Ovary (tissue), 9 donors: Measurements from ENCODE around the gene NEDD4. TPM values are rescaled to one million over a fixed set of nuclear protein-coding genes. Genes with fewer than 3 reads are reported as not detected.
"Not testable (repeated sequence)": the region's sequence is repeated elsewhere in the genome, so short reads cannot be mapped to it uniquely, and the experiment has no call there.

Experiments
- DNase-seq, 5 donors: peaks; one replicate each; pipeline ENCODE4 v3.0.0-alpha.2; 2019 to 2020
- H3K27ac ChIP-seq, 2 donors: fragments of 200-600 bp; one replicate each; pipeline versions ENCODE4 v1.5.1 to v1.8.0; 2019 to 2022
- H3K27me3 ChIP-seq: fragments of 200-600 bp; one replicate; pipeline ENCODE4 v1.8.0; 2022
- H3K36me3 ChIP-seq: fragments of 200-600 bp; sonication (generic); one replicate; pipeline ENCODE4 v1.5.1; 2019
- H3K4me1 ChIP-seq: one replicate; pipeline ENCODE4 v1.8.1; 2013; ENCODE audit warnings: mild to moderate bottlenecking, moderate library complexity; ENCODE audit not compliant: insufficient read depth
- H3K4me3 ChIP-seq: fragments of 200-600 bp; sonication (generic); one replicate; pipeline ENCODE4 v1.5.1; 2017
- H3K9me3 ChIP-seq, 2 donors: fragments of 200-600 bp in 1 of 2; sonication (generic) in 1 of 2; one replicate each; pipeline versions ENCODE4 v1.5.1 to v1.8.1; 2013 to 2019; ENCODE audit warnings: mild to moderate bottlenecking in 1 of 2, moderate library complexity in 1 of 2
- EP300 ChIP-seq: sonication (generic); formaldehyde crosslinking; IDR thresholded peaks from one replicate; pipeline ENCODE4 v1.6.1; 2017; ENCODE audit warnings: antibody characterized with exemption
- POLR2A ChIP-seq: fragments of 450-650 bp; IDR thresholded peaks from one replicate; pipeline ENCODE4 v1.6.1; 2017; ENCODE audit warnings: antibody characterized with exemption, mild to moderate bottlenecking, moderate library complexity
- WGBS, 3 donors: extraction: QIAGEN DNeasy Blood & Tissue Kit in 1 of 3; methylation state at CpG; one replicate each; pipeline versions ENCODE4 v1.1.5 to v1.1.7; 2013 to 2017; 5-methylcytosine and 5-hydroxymethylcytosine counted together
- intact Hi-C, 4 donors: fragments of 100-400 bp; cut with DNase I; formaldehyde crosslinking; loops; one replicate each; pipeline versions ENCODE4 v1.11.0 to v1.15.1; 2022 to 2023
- polyA plus RNA-seq, 2 donors: library from polyadenylated mRNA; stranded (reverse); fragments of 200-250 nt in 1 of 2; fragments of 350-450 nt in 1 of 2; fragmentation: Illumina TruSeq in 1 of 2; extraction: RNeasy Lipid Tissue Mini Kit (QIAGEN cat#74804) in 1 of 2; gene quantifications; one replicate each; pipeline ENCODE4 v1.2.3, GENCODE V29; 2013 to 2014
- total RNA-seq, 7 donors: library from RNA; depleted of rRNA in 2 of 7; stranded (reverse); fragments of >200 nt in 2 of 7; fragmentation: NEBNext Ultra II Directional in 3 of 7; extraction: Animal tissue kit (Norgen Biotek cat#: 25700) in 3 of 7; gene quantifications; one replicate each; pipeline versions ENCODE4 v1.1.0 to v1.2.4, GENCODE V29; 2016 to 2023
- TF ChIP-seq, protein P1 (sequence below), 3 donors: fragments of 450-650 bp in 2 of 3; fragments of 200-600 bp in 1 of 3; IDR thresholded peaks; one replicate each; pipeline versions ENCODE4 v1.5.1 to v1.8.0; 2016 to 2022; ENCODE audit warnings: antibody characterized with exemption in 3 of 3, mild to moderate bottlenecking in 1 of 3
- donor health status: DM: no; HTN: no; CAD: no; lungs with moderate emphysema.
- donor health status: DM: no; HTN: no; CAD: no.
- donor health status: Bipolar disorder and iron deficiency.
- donor health status: DM: yes; HTN: yes; CAD: no.
- donor health status: DM: no; HTN: no; CAD: no.
- donor health status: DM: yes; HTN: yes; CAD: no.

Gene NEDD4
- total and polyA plus RNA-seq, 9 donors = 3.8 to 12.6 (median 10.2) TPM

DNA sequence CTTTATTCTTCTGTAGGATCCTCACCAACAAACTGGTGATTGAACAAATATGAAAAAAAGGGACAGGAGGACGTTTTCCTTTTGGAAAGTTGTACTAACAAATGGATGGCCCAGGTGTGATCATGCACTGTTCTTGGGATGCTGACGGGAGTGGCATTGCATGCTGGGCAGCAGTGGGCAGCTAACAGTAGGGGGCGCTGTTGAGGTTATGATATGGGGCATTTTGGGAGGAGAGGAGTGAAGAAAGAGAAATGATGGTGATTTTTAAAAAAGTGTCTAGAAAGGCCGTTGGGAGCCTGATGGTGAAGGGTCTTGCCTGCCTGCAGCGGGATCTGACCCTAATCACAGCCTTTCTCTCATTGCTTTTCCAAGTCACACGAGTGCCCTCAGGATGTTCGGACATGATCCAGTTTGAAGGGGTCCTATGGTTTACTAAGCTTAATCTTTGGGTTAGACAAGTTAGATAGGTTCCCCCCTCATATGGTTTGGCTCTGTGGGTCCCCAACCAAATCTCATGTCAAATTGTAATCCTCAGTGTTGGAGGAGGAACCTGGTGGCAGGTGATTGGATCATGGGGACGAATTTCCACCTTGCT lies 204.2 kb downstream of the NEDD4 start:
- H3K4me3 ChIP-seq = no peak overlapping the region
- TF ChIP-seq POLR2A (no peak), EP300 (no peak)
- TF ChIP-seq, protein P1, sequence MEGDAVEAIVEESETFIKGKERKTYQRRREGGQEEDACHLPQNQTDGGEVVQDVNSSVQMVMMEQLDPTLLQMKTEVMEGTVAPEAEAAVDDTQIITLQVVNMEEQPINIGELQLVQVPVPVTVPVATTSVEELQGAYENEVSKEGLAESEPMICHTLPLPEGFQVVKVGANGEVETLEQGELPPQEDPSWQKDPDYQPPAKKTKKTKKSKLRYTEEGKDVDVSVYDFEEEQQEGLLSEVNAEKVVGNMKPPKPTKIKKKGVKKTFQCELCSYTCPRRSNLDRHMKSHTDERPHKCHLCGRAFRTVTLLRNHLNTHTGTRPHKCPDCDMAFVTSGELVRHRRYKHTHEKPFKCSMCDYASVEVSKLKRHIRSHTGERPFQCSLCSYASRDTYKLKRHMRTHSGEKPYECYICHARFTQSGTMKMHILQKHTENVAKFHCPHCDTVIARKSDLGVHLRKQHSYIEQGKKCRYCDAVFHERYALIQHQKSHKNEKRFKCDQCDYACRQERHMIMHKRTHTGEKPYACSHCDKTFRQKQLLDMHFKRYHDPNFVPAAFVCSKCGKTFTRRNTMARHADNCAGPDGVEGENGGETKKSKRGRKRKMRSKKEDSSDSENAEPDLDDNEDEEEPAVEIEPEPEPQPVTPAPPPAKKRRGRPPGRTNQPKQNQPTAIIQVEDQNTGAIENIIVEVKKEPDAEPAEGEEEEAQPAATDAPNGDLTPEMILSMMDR (IDR thresholded peaks at IDR 0.05) = no peak
- no peaks in the 10 kb centered on the region for H3K4me1 ChIP-seq
- WGBS, 3 donors = 83 to 86% (median 84%) methylated on average over 8 of the region's 8 CpGs
- intact Hi-C loops = no loop called here
- no peaks in the 10 kb centered on the region for H3K27me3 ChIP-seq
- no peaks in the 10 kb centered on the region for H3K36me3 ChIP-seq
- no peak for DNase-seq
- H3K9me3 ChIP-seq = peaks cover 0 to 2% of the 10 kb centered on the region in 2 donors
- no peak overlapping the region for H3K27ac ChIP-seq

DNA sequence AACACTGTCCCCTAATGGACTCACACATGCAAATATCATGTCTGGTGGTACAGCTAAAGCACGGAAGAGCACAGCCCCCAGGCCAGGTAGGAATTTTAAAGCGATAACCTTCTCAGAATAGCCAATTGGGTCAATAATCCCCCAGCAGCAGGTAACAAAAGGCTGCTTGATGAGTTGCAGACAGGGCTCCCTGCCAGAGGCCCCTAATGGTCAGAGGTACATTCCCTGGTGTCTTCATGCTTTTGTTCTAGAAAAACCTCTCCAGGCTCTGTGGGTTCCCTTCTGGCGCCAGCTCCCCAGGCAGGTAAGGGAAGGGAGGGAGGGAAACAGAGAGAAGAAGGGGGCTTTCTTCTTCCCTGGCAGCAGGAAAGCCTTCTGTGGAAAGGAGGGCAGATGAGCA lies 207.1 kb downstream of the NEDD4 start:
- no peaks in the 10 kb centered on the region for H3K36me3 ChIP-seq
- H3K27ac ChIP-seq = no peak overlapping the region
- H3K27me3 ChIP-seq = no peaks in the 10 kb centered on the region
- no peak for DNase-seq
- TF ChIP-seq, protein P1 (IDR thresholded peaks at IDR 0.05) = no peak
- intact Hi-C loops = no loop called here
- no peaks in the 10 kb centered on the region for H3K4me1 ChIP-seq
- H3K4me3 ChIP-seq = no peak overlapping the region
- H3K9me3 ChIP-seq = no peaks in the 10 kb centered on the region
- WGBS, 3 donors = 75 to 96% (median 96%) methylated on average over 3 of the region's 3 CpGs

DNA sequence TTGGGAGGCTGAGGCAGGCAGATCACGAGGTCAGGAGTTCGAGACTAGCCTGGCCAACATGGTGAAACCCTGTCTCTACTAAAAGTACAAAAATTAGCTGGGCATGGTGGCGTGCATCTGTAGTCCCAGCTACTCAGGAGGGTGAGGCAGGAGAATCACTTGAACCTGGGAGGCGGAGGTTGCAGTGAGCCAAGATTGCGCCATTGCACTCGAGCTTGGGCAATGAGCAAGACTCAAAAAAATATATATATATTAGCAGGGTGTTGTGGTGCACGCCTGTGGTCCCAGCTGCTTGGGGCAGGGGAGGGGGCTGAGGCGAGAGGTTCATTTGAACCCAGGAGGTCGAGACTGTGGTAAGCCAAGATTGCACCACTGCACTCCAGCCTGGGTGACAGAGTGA lies 207.8 kb downstream of the NEDD4 start:
- H3K4me3 ChIP-seq, H3K9me3 ChIP-seq, H3K27me3 ChIP-seq, H3K27ac ChIP-seq, H3K36me3 ChIP-seq, DNase-seq, intact Hi-C loops, H3K4me1 ChIP-seq: not testable (repeated sequence)
- 93 to 95% (median 95%) methylated on average over 9 of the region's 9 CpGs for WGBS, 3 donors

DNA sequence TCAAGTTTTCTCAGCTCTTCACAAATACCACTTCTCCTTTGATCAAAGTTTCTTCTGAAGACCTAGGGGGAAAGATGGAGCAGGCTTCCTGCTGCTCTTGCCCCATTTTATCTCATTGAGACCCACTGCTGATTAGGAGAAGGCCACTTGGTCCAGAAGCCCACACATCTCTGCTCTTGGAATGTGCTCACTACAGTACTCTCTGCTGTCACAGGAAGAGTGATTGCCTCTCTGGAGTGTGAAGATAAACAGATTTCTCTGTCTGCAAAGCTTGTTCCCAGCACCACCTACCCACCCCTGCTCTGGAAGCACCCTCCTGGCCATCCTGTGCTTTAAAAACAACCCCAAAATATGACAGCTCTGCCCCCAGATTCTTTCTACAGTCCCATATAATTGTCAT lies 209.1 kb downstream of the NEDD4 start:
- Histone ChIP-seq H3K27ac (no peak overlapping the region), H3K9me3 (no peaks in the 10 kb centered on the region), H3K27me3 (no peaks in the 10 kb centered on the region), H3K4me1 (no peaks in the 10 kb centered on the region), H3K36me3 (no peaks in the 10 kb centered on the region), H3K4me3 (no peak overlapping the region)
- no peak for TF ChIP-seq POLR2A
- no peak for DNase-seq
- intact Hi-C loops = no loop called here

DNA sequence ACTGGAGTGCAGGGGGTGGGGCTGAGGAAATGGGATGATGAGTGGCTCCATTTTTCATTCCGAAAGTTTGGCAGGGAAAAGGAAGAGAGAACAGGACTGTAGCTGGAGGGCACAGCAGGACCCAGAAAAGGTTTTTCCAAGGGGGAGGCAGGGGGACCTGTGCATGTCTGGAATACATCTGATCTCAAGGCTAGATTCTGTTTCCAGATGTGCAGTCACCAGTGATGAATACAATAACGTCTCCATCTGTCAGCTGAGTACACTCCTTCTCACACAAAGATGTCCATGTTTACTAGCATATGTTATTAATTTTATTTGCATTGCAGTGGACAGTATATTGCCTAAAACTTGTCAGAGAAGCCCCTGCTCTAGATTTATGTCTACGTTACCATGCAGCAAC lies 210.5 kb downstream of the NEDD4 start:
- intact Hi-C loops = no loop called here

More for the DNA sequence above, 210.5 kb downstream of the NEDD4 start:
- TF ChIP-seq EP300 (no peak), POLR2A (no peak)
- TF ChIP-seq, protein P1 (IDR thresholded peaks at IDR 0.05) = no peak
- no peaks in the 10 kb centered on the region for H3K9me3 ChIP-seq
- no peaks in the 10 kb centered on the region for H3K27me3 ChIP-seq
- no peak overlapping the region for H3K4me3 ChIP-seq
- 64 to 76% (median 76%) methylated on average over 3 of the region's 3 CpGs for WGBS, 3 donors
- no peak overlapping the region for H3K27ac ChIP-seq
- no peaks in the 10 kb centered on the region for H3K36me3 ChIP-seq
- DNase-seq = no peak
- no peaks in the 10 kb centered on the region for H3K4me1 ChIP-seq
